Gastrocnemius medialis (tissue), 4 donors: Measurements from ENCODE around the gene FRMD5.

Experiments
- POLR2A ChIP-seq, 2 donors: fragments of 450-650 bp; IDR thresholded peaks; one replicate each; pipeline ENCODE4 v1.6.1; 2017; ENCODE audit warnings: antibody characterized with exemption in 2 of 2, mild to moderate bottlenecking in 2 of 2, moderate library complexity in 2 of 2
- TF ChIP-seq, protein P1 (sequence below), 5 experiments: fragments of 450-650 bp in 3 of 5; fragments of 200-600 bp in 2 of 5; sonication (generic) in 2 of 5; IDR thresholded peaks in 4 of 5; conservative IDR thresholded peaks in 1 of 5; 1 replicate in 4 of 5; 2 replicates in 1 of 5; pipeline ENCODE4 v1.5.1; 2016 to 2019; ENCODE audit warnings: antibody characterized with exemption in 5 of 5, mild to moderate bottlenecking in 3 of 5, moderate library complexity in 3 of 5

- TF ChIP-seq, protein P1, sequence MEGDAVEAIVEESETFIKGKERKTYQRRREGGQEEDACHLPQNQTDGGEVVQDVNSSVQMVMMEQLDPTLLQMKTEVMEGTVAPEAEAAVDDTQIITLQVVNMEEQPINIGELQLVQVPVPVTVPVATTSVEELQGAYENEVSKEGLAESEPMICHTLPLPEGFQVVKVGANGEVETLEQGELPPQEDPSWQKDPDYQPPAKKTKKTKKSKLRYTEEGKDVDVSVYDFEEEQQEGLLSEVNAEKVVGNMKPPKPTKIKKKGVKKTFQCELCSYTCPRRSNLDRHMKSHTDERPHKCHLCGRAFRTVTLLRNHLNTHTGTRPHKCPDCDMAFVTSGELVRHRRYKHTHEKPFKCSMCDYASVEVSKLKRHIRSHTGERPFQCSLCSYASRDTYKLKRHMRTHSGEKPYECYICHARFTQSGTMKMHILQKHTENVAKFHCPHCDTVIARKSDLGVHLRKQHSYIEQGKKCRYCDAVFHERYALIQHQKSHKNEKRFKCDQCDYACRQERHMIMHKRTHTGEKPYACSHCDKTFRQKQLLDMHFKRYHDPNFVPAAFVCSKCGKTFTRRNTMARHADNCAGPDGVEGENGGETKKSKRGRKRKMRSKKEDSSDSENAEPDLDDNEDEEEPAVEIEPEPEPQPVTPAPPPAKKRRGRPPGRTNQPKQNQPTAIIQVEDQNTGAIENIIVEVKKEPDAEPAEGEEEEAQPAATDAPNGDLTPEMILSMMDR (IDR thresholded peaks at IDR 0.05 in 4 of 5, conservative IDR thresholded peaks at IDR 0.05 in 1 of 5) = no peak
- TF ChIP-seq POLR2A (IDR thresholded peaks at IDR 0.05) = no peak
Measured at GRCh38 chr15:43899928-43900327, 295.1 kb downstream of the FRMD5 start.
